Gastrocnemius medialis (tissue), 4 donors: ENCODE data around the gene PHRF1.

Experiments used
- CTCF ChIP-seq, 5 experiments: fragments of 450-650 bp in 3 of 5; fragments of 200-600 bp in 2 of 5; sonication (generic) in 2 of 5; IDR thresholded peaks in 4 of 5; conservative IDR thresholded peaks in 1 of 5; 1 replicate in 4 of 5; 2 replicates in 1 of 5; pipeline ENCODE4 v1.5.1; 2016 to 2019; ENCODE audit warnings: antibody characterized with exemption in 5 of 5, mild to moderate bottlenecking in 3 of 5, moderate library complexity in 3 of 5
- POLR2A ChIP-seq, 2 donors: fragments of 450-650 bp; IDR thresholded peaks; one replicate each; pipeline ENCODE4 v1.6.1; 2017; ENCODE audit warnings: antibody characterized with exemption in 2 of 2, mild to moderate bottlenecking in 2 of 2, moderate library complexity in 2 of 2

DNA sequence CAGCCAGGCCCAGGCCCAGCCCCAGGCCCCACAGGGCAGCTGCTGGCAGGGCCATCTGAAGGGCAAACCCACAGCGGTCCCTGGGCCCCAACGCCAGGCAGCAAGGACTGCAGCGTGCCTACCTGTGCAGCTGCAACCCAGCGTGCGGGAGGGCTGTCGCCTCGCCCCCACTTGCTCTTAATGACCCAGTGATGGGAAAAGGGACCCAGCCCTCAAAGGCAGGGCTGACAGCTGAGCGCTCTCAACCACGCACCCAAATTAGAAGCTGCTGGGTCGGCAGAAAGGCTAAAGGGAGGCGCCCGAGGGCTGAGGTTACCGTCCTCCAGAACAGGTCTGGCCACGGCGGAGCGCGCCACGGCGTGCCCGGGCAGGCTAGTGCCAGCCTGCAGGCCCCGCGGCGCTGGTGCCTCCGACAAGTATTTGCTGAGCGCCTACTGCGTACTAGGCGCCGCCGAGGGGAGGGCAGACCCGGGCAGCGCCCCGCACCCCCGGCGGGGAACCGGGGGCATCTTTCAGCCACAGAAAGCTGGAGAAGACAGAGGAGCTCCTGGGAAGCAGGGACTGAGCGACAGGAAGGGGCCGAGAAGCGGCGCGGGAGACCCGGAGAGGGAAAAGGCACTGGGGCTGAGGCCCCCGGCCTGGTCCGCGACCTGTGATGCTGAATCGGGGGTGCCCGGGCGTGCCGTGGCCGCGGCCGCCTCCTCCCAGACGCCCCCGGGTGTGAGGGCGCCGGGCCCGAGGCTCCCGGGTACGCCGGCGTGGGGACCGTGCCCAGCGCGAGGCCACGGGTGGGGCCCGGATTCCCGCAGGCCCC lies 41.7 kb upstream of the PHRF1 start:
- no peak for TF ChIP-seq CTCF (IDR thresholded peaks at IDR 0.05 in 4 of 5, conservative IDR thresholded peaks at IDR 0.05 in 1 of 5)
- peak; percentile 36 to 52 for TF ChIP-seq POLR2A (IDR thresholded peaks at IDR 0.05)
